ENCODE measurements around the gene WBP11.

The WBP11 gene

DNA sequence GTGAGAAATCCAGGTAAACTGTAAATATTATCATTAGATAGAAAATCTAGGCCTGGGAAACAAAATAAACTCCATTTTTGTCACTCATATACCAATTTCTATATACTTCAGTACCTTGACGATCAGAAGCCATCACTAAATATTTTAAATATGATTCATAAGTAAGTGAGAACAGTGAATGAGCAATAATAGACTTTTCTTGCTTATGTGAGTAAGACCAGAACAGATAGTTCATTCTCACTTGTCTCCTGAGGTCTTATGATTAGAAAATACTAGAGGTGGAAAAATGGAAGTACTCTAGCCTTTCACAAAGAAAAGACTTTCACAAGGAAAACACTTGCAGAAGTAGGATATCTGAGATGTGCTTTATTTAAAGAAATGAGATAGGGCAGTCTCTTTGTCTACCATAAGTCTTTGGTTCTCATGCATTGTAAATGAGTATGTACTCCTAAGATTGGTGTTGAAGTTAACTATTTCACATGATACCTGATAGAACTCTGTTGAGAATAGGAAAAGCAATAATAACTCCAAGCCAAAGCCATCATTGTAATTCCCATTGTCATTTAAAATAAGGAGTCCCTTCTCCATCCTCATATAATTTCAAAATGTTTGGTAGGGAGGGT lies 20.8 kb upstream of the WBP11 start:
- no peak for DNase-seq (ENCODE audit: low read depth)

DNA sequence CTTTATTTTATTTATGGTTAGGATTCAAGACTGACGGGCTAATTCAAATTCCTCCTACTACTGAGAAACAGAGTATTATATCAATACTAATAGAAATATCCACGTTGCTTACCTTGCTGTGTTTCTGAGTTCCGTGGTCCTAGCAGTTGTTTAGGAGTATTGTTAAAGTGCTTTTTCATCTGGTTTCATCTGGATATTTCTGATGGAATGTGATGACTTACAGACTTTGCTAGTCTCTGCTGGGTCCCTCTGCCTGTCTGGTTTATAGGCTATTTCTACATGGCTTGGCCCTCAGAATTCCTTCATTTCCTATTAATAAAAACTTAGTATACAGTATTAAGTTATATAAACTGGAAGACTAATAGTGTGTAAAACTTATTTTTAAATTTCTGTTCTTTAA lies 10.7 kb upstream of the WBP11 start, which contains the start of gene SMCO3:
TSS of gene SMCO3 (minus strand) at position 169 of the 400 bp plus-strand sequence. CDS start 7,502 bp downstream, outside the sequence.
- DNase-seq (ENCODE audit: low read depth) = no peak

- no peak for DNase-seq (ENCODE audit: low read depth)
Observed at GRCh38 chr12:14811486-14811885, 8.2 kb upstream of the WBP11 start.

- DNase-seq (ENCODE audit: low read depth) = no peak
Observed at GRCh38 chr12:14810953-14811483, 7.7 kb upstream of the WBP11 start.

DNA sequence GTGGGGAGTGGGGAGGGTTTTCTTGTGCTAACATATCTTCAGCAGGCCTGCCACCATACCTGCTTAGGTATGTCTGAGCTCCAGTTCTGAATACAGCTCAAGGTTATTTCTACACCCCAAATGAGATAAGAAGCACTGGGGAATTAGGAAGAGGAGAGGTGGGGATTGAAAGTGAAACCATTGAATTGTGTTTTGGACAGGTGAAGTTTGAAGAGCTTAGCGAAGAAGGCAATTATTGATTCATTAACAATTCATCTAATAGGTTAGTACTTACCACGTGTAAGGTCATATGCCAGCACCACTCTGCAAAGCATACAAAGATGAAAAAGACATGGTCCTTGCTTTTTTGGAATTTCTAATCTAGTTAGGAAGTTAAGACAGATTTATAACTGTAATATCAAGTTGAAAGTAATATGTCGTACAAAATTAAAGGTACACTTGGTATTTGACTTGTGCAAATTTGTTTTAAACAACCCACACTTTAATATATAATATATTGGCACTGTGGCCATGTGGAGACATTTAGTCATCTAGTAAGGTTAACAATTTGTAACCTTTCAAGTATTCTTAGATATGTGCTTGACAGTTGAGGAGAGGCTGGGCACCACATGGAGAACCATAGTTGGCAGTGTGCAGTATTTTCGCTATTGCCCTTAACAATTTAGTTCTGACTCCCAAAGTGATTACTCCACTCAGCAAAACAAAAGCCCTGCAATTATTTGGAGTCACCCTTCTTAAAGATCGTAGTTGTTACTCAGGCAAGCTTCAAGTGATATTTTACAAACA lies 7.1 kb upstream of the WBP11 start:
- no peak for DNase-seq (ENCODE audit: low read depth)

GRCh38 chr12:14803830-14804160 lies 517 bp upstream of the WBP11 start:
- DNase-seq (ENCODE audit: low read depth) = no peak

DNA sequence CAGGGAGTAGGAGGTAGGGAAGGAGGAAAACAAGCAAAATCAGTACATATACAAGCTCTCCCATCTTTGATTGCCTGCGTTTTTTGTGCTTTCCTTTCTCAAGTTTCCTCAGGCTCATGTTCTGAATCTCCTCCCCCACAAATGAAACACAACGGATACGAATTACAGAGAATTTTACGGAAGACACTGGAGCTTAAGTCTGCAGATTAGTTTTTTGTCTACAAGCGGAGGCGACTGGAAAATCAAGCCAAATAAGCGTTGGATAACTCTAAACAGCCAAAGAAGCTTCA lies 612 bp downstream of the WBP11 start:
- no peak for DNase-seq (ENCODE audit: low read depth)

- DNase-seq (ENCODE audit: low read depth) = no peak
Observed at GRCh38 chr12:14802247-14802646, 1.0 kb downstream of the WBP11 start.

- DNase-seq (ENCODE audit: low read depth) = no peak
Observed at GRCh38 chr12:14795028-14795448, 8.2 kb downstream of the WBP11 start.

- DNase-seq (ENCODE audit: low read depth) = no peak
Observed at GRCh38 chr12:14785568-14785967, 17.7 kb downstream of the WBP11 start.

- no peak for DNase-seq (ENCODE audit: low read depth)
Observed at GRCh38 chr12:14784471-14784870, 18.8 kb downstream of the WBP11 start.

DNA sequence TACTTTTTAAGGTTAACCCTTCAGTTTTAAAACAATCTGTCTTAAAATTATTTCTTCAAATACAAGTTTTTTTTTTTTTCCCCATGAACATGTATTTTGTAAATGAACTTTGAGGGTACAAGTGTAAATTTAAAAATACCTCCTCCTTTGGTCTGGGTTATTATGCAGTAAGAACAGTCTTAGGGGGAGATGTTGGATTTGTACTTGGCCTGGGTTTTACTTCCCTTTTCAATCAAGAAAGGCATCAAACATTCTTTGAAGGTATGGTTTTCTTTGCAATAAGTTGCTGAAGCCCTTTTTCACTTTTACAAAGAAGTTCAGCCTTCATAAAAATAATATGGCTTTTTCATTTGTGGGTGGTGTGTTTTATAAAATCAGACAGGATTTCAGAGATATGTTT lies 20.5 kb downstream of the WBP11 start:
- no peak for DNase-seq (ENCODE audit: low read depth)

DNA sequence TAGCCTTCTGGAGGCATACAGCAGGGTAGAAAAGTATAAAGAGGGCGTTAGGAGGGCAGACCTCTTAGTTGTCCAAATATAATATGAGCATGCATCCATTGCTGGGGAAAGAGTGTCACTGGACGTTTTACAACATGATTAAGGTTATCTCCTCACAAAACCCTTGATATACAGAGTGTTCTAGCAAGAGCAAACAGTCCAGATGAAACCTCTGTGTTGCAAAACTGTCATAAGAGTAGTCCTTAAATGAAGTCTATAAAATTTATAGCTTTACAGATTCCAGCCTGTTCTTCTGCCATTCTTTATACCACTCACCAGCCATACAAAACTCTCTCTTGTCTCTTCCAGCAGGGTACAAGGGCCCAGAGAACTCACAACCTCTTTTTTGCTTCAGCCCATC lies 21.7 kb downstream of the WBP11 start:
- no peak for DNase-seq (ENCODE audit: low read depth)

GRCh38 chr12:14780859-14781258 lies 22.4 kb downstream of the WBP11 start:
- no peak for DNase-seq (ENCODE audit: low read depth)

GRCh38 chr12:14779834-14780233 lies 23.4 kb downstream of the WBP11 start:
- no peak for DNase-seq (ENCODE audit: low read depth)

GRCh38 chr12:14777271-14777670 lies 26.0 kb downstream of the WBP11 start:
- no peak for DNase-seq (ENCODE audit: low read depth)

DNA sequence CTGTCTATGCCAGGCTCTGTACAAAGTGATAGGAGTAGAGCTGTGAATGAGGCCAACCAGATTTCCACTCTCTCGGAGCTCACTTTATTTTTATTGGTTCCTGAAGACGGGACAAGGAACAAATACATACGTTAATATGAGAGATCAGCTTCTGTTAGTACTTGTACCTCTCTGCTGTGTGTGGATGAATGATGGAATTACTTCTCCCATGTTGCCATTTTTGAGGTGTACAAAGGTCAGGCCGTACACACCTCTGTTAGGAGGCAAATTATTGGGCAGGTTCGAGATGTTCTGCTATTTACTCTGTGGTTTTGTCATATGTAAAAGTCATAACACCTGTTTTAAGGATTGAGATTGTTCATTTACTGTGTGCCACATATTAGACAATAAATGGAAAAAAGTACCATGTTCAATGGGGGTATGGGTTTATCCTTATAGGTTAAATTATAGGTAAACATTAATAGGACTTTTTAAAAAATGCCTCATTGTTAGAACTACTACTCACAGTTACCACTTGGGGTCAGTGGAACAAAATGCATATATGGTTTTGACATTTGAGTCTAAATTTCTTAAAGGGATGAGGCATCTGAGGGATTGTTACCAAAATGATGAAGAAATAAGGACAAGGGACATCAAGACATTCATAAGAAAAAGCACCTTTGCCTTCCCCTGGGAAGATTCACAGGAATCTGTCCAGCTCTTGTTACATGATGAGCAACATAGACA lies 26.9 kb downstream of the WBP11 start:
- no peak for DNase-seq (ENCODE audit: low read depth)

GRCh38 chr12:14775636-14775980 lies 27.7 kb downstream of the WBP11 start:
- no peak for DNase-seq (ENCODE audit: low read depth)

DNA sequence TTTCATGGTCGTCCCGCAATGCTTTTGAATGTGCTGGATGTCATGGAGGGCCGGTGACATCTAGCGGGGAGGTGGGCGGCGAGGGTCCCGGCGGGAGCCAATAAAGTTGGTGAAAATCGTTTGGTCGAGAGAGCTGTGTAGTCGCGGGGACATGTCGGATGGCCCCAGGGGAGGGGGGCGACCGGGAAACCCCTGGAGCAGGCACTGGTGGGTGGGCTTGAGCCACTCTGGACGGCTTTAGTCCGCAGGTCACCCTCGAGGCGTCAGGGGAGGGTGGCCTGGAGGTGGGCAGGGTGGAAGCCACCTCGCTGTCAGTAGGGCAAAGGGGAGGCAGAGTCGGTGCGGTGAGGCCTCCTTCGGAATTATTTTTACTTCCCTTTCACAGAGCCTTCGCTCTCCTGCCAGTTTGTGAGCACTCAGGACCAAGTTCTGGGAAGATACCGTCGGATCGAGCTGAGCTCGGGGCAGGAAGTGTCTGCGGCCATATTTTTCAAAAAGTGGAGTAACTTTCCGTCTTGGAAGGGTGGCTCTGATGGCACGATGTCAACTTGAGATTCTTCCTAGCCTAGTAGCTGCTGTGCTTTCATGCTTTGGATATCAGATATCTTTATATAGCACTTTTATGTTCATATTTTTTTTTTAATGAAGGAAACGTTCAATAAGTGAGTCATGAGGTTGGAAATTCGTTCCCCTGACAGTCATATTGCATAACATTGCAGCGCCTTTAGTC lies 28.2 kb downstream of the WBP11 start:
- peak; percentile 9 for DNase-seq (ENCODE audit: low read depth)

GRCh38 chr12:14774074-14774905 lies 29.0 kb downstream of the WBP11 start:
- peak; percentile 85 for DNase-seq (ENCODE audit: low read depth)

DNA sequence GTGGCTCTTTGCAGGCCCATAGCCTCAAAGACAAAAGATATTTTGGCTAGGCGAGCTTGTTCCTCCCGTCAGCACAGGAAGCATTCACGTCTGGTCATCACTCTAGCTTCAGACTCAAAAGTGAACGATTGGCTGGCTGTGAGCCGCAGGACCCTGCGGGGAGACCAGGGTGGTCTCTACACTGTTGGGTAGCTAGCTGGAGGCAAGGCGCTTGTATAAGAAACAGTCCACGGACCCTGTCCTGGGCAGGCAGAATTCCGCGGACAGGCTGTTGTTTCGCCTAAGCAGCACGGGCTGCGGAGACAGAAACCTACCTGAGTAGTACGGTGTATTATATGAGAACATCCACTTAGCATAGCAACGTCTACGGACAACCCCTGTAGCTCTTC lies 29.6 kb downstream of the WBP11 start:
- DNase-seq (ENCODE audit: low read depth) = no peak

DNA sequence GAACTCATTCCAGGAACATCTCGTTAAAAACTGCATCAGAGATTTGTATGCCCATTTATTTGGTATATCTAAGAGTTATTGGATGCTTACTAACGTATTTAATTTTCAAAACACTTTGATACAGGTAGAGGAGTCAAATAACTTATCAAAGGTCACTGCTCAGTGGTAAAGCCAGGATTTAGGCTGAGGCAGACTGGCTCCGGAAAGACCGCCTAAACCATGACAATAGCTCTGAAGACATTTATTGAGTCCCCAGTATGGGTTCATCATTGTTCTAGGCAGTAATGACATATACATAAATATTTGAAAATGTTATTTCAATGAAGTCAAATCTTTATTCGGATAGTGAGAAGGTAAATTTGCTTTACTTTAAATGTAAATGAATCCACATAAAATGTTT lies 30.3 kb downstream of the WBP11 start:
- DNase-seq (ENCODE audit: low read depth) = no peak

Data from activated T-cell treated with anti-CD3 and anti-CD28 coated beads for 48 hours (primary cell).